Gastroesophageal sphincter (tissue), 3 donors: ENCODE measurements around the gene GALNT5.

Source experiments
- POLR2A ChIP-seq, 2 donors: fragments of 450-650 bp; IDR thresholded peaks; one replicate each; pipeline ENCODE4 v1.6.1; 2017; ENCODE audit warnings: antibody characterized with exemption in 2 of 2, mild to moderate bottlenecking in 2 of 2, moderate library complexity in 1 of 2
- POLR2AphosphoS5 ChIP-seq: sonication (generic); formaldehyde crosslinking; IDR thresholded peaks from one replicate; pipeline ENCODE4 v1.6.1; 2017; ENCODE audit warnings: antibody characterized with exemption
- TF ChIP-seq, protein P1 (sequence below), 4 experiments: fragments of 200-600 bp in 2 of 4; fragments of 450-650 bp in 2 of 4; sonication (generic) in 1 of 4; IDR thresholded peaks; one replicate each; pipeline ENCODE4 v1.5.1; 2017 to 2019; ENCODE audit warnings: antibody characterized with exemption in 4 of 4, mild to moderate bottlenecking in 2 of 4, moderate library complexity in 2 of 4

DNA sequence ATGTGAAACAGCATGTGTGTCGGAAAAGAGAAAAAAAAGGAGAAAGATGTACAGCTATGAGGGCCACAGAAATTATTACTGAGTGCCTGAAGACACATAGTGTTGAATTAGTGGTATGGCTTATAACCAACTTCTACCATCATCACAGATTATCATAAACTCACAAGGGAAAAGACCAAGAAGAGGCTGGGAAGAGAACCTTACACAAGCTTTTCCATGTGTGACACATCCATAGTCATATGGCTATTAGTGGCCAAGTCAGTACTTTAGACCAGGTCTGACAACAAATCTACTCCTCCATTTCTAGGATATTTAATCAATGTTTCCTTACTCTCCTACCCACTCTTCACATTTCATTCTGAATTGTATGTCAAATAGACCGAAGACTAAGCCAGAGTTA lies 3.5 kb upstream of the GALNT5 start:
- TF ChIP-seq, protein P1, sequence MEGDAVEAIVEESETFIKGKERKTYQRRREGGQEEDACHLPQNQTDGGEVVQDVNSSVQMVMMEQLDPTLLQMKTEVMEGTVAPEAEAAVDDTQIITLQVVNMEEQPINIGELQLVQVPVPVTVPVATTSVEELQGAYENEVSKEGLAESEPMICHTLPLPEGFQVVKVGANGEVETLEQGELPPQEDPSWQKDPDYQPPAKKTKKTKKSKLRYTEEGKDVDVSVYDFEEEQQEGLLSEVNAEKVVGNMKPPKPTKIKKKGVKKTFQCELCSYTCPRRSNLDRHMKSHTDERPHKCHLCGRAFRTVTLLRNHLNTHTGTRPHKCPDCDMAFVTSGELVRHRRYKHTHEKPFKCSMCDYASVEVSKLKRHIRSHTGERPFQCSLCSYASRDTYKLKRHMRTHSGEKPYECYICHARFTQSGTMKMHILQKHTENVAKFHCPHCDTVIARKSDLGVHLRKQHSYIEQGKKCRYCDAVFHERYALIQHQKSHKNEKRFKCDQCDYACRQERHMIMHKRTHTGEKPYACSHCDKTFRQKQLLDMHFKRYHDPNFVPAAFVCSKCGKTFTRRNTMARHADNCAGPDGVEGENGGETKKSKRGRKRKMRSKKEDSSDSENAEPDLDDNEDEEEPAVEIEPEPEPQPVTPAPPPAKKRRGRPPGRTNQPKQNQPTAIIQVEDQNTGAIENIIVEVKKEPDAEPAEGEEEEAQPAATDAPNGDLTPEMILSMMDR (IDR thresholded peaks at IDR 0.05), result no peak
- TF ChIP-seq POLR2AphosphoS5, result no peak
- TF ChIP-seq POLR2A (IDR thresholded peaks at IDR 0.05), result no peak
